NCI-H1105 treated with DMSO at 0.1 percent for 48 hours (cell line): ENCODE measurements around the gene RBM28.

ENCODE experiments used
- DNase-seq: peaks from one replicate; lab custom pipeline; 2025; lab: John Stamatoyannopoulos, UW

RBM28 gene

DNA sequence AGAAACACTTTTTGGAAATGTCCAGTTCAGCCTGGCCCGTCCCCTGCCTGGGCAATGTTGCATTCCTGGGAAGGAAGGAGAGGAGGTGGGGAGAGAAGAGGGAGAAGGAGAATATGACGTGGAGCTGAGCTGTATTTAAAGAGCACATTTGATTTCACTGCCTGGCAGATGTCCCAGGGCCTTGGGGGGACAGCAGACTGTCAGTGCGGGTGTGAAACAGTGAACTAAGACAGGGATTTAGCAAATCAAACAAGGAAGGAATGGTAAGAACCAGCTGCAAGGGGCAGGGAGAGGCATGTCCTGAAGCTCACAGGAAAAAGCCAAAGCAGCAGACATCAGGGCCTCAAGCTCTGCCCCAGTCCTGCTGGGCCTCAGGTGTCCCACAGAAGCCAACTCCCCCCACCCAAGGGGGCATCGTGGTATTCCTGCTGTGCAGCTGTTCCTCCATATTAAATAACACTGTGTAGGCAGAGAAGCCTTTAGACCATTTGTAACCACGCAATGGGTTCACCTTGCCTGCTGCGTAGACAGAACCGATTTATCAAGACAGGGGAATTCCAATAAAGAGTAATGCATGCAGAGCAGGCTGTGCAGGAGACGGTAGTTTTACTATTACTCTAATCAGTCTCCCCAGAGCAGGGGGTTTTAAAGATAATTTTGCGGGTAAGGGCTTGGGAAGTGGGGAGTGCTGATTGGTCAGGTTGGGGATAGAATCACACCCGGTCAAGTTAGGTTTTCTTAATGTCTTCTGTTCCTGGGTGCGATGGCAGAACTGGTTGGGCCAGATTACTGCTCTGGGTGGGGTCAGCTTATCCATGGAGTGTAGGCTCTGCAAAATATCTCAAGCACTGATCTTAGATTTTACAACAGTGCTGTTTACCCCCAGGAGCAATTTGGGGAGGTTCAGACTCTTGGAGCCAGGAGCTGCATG is 84.3 kb downstream of the RBM28 start:
- no peak for DNase-seq

DNA sequence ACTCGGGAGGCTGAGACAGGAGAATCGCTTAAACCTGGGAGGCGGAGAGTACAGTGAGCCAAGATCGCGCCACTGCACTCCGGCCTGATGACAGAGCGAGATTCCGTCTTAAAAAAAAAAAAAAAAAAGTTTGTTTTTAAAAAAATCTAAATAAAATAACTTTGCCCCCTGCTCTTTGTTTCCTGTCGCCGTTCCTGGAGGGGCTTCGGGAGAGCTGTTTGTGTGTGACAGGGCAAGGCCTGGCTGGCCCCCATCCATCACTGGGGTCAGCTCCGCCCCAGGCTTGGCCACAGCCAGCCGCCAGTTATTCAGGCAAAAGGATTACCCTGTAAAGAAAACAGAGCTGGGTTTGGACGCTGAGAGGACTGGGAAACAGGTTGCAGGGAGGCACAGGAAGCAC is 86.2 kb downstream of the RBM28 start:
- no peak for DNase-seq

DNA sequence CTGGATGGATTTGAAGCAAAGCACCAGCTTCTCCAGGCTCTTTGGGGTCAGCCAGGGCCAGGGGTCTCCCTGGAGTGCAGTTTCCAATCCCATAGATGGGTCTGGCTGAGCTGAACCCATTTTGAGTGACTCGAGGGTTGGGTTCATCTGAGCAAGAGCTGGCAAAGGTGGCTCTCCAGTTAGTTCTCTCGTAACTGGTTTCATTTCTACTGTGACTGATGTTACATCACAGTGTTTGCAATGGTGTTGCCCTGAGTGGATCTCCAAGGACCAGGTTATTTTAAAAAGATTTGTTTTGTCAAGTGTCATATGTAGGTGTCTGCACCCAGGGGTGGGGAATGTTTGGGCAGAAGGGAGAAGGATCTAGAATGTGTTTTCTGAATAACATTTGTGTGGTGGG is 88.4 kb downstream of the RBM28 start:
- no peak for DNase-seq

DNA sequence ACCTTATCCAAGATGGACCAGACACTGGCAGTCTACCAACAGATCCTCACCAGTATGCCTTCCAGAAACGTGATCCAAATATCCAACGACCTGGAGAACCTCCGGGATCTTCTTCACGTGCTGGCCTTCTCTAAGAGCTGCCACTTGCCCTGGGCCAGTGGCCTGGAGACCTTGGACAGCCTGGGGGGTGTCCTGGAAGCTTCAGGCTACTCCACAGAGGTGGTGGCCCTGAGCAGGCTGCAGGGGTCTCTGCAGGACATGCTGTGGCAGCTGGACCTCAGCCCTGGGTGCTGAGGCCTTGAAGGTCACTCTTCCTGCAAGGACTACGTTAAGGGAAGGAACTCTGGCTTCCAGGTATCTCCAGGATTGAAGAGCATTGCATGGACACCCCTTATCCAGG is 89.2 kb downstream of the RBM28 start:
- DNase-seq = no peak

DNA sequence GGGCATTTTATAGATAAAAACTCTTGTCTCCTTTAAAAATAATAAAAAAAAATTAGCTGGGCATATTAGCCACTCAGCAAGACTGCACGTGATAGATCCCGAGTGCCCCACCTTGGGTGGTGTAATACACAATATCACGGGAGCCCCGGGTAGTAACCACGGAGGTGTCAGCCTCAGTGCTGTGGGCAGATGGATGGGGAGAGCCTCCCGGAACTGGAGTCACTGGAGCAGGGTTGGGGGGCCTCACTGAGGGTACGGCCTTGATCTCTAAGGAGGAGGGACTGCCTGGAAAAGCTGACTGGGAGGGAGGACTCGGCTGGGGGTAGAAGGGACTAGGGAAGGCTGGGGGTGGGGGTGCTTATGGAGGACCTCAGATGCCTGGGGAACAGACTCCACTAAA is 90.0 kb downstream of the RBM28 start:
- no peak for DNase-seq

DNA sequence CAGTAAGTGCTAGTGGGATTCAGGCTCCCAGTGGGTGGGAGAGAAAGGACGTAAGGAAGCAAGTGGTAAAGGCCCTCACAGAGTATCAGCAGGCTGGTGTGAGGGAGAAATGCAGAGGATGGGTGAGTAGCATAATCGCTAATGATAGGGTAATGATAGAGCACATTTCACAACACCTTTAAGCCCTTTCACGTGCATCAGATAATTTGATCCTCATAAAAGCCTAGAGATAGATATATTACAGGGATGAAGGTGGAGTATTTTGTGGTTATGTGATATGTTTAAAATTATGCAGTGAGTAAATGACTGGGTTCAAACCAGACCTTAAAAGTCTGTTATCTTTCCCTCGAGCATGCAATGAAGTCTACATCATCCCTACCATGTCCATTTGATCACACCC is 92.4 kb downstream of the RBM28 start:
- no peak for DNase-seq
